ENCODE data around the gene C17orf75.

- TF ChIP-seq CTCF (IDR thresholded peaks at IDR 0.05) (no peak), POLR2A (IDR thresholded peaks at IDR 0.05) (no peak)
Measured at GRCh38 chr17:32311028-32311536, 30.9 kb downstream of the C17orf75 start.
